GM15510 (cell line): ENCODE results near the gene ZSCAN12.
A peak's percentile ranks its signal among the peaks of the same experiment; 100 is the strongest.

Experiments
- POLR2A ChIP-seq: IDR thresholded peaks from 3 replicates; pipeline ENCODE4 v1.6.1; 2011; ENCODE audit warnings: borderline replicate concordance; ENCODE audit not compliant: insufficient read length; ENCODE audit errors: extremely low read depth

Gene ZSCAN12

DNA sequence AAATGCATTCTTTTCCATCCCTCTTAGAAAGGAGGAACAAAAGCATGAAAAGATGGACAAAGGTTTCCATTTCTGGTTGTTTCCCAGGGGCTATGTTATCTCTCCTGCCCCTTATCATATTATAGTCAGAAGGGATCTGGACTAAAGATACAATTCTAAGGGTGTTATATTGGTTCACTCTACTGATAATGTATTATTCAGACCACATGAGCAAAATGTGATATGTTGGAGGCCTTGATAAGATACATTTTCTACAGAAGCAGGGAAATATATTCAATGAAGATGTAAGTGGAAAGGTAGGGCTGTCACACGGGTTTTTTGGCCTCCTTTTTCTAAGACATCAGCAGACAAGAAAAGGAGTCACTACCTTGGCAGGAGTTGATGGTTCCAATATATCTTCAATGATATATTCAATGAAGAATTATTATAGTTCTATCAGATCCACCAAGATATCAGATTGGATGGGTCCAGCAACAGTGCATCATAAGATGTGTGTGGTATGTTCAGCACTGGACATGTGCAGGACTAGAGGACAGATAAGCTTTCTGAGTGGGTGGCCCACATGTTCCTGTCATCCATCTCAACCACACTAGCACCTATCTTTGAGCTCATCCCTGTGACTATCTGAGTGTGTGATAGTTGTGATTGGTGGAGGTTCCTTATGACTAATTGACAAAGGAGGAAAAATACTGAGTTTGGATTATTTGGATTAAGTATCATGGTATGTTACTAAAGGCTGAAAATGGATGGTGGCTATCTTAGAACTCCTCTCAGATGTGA lies 55.5 kb downstream of the ZSCAN12 start:
- TF ChIP-seq POLR2A: no peak

GRCh38 chr6:28340310-28341095 lies 59.0 kb downstream of the ZSCAN12 start:
- TF ChIP-seq POLR2A: no peak

GRCh38 chr6:28337121-28337520 lies 62.4 kb downstream of the ZSCAN12 start:
- no peak for TF ChIP-seq POLR2A

GRCh38 chr6:28336284-28337120 lies 63.0 kb downstream of the ZSCAN12 start:
- TF ChIP-seq POLR2A: no peak

DNA sequence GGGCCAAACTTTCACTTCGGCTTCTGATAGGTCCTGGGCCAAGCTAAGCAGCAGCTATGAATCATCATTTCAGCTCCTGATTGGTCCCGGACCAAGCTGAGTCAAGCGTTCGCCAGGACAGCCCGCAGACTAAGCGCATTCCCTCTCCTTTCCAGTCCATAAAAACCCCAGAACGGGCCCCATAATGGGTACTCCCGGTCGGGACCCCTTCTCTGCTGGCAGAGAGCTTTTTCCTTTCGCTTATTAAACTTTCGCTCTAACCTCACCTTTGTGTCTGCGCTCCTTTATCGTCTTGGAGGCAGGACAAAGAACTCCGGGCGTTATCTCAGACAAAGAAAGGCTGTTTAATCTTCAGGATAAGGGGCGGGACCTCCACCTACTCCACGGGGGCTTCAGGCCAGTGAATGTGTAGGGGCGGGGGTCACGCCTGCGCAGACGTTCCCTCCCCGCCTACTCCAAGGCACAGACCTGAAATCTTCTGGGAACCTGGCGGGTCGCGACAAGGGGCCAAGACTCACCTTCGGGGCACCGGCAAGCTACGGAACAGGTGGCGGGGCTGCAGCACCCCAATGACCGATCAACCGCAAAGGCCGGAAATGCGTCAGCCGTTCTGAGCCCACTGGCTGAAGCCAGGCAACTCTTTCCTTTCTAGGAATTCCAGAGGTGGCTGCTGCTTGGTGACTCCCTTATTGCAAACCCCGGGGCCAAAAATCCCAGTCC lies 63.8 kb downstream of the ZSCAN12 start, which contains the start of gene ZSCAN31:
Gene ZSCAN31, minus strand, starts transcription at position 585 of the 720 bp plus-strand sequence. CDS start 6,465 bp downstream, outside the sequence.
- peak; percentile 67 for TF ChIP-seq POLR2A

GRCh38 chr6:28335040-28335563 lies 64.4 kb downstream of the ZSCAN12 start:
- TF ChIP-seq POLR2A: no peak

GRCh38 chr6:28334286-28335039 lies 65.1 kb downstream of the ZSCAN12 start:
- TF ChIP-seq POLR2A: no peak

GRCh38 chr6:28333599-28334018 lies 65.9 kb downstream of the ZSCAN12 start:
- no peak for TF ChIP-seq POLR2A

DNA sequence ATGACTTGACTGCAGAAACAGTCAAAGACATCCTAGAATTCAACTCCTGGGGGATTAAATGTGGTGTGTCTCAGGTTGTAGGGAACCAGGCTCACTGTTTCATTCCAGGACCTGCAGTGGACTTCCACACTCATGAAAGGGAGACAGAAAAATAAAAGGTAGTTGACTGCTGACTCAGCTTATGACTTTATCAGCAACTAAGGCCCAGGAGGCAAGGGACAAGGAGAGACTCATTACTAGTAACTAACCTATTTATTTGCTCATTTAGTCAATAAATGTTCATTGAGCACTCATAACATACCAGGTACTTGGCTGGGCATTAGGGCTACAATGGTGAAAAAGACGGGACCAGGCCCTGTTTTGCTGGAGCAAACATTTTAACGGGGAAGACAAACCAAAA lies 66.5 kb downstream of the ZSCAN12 start:
- no peak for TF ChIP-seq POLR2A

DNA sequence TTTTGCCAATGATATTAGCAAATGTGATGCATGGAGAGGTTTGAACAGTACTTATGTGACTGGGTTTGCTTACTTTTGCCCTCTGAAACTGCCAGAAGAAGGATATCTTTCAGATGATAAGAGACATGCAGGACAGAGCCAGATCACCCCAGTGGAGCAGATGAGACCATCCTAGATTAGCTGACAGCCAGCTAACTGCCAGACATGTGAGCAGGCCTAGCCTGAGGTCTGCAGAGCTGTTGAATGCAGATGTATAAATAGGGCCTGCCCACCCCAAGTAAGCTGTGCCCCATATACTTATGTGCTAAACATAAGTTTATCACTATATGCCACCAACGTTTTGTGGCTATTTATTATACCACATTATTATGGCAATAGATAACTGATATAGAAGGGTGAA lies 69.5 kb downstream of the ZSCAN12 start:
- TF ChIP-seq POLR2A: no peak
